AG04450 (cell line): ENCODE data around the gene NCOA7. TPM values are rescaled to one million over a fixed set of nuclear protein-coding genes. Genes with fewer than 3 reads are reported as not detected.

Experiments used
- CTCF ChIA-PET: fragments of 300-600, 350-600 bp; formaldehyde crosslinking; extraction: SDS; loops from one replicate; lab custom pipeline; 2022; ENCODE audit warnings: antibody characterized with exemption, inconsistent platforms; lab: Charles Lee
- POLR2A ChIA-PET: fragments of 350-600 bp; formaldehyde crosslinking; extraction: SDS; loops from one replicate; lab custom pipeline; 2021; ENCODE audit warnings: antibody characterized with exemption, inconsistent platforms; lab: Yijun Ruan, JAX
- DNase-seq: peaks from one replicate; pipeline ENCODE4 v3.0.0-alpha.2; 2011; ENCODE audit warnings: low read depth, low spot score
- H3K27ac ChIP-seq: one replicate; pipeline ENCODE4 v1.5.1; 2012; ENCODE audit warnings: low read depth, low read length, control low read depth
- H3K27me3 ChIP-seq: one replicate; pipeline ENCODE4 v1.6.0; 2012; ENCODE audit warnings: low read length; ENCODE audit not compliant: control insufficient read depth, insufficient read depth
- H3K4me3 ChIP-seq: 2 replicates; pipeline ENCODE4 v1.5.1; 2011; ENCODE audit warnings: mild to moderate bottlenecking, low read depth, low read length, control low read depth
- H3K9me3 ChIP-seq: 2 replicates; pipeline ENCODE4 v1.5.1; 2012; ENCODE audit warnings: low read length; ENCODE audit not compliant: control insufficient read depth, insufficient read depth
- CTCF ChIP-seq: IDR thresholded peaks from 2 replicates; pipeline ENCODE4 v1.5.1; 2011; ENCODE audit warnings: low read depth, low read length, control low read depth, inconsistent platforms
- polyA plus RNA-seq: library from polyadenylated mRNA; depleted of rRNA; stranded (reverse); fragments of >200 nt; gene quantifications from 2 replicates; pipeline ENCODE4 v1.2.3, GENCODE V29; 2011

NCOA7 gene
- polyA plus RNA-seq, 1 experiment = 21.5 TPM

DNA sequence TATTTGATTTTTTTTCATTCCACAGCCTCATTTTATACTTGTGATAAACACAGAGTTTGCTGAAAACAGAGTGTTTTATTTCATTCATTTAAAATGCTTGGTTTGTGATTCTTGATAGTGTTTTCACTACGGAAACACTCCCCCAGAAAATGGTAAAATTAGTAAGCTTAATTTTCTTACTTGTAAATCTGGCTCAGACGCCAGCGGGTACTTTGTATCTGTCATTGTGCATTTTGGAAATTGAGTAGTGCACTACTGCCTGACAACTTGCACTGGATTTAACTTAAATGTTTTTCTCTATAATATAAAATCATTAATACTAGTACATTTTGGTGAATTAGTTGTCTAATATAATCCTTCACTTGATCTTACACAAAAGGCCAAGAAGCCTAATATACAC is 128.9 kb downstream of the NCOA7 start:
- Histone ChIP-seq H3K9me3 (no peaks in the 10 kb centered on the region), H3K27me3 (no peaks in the 10 kb centered on the region), H3K27ac (no peak overlapping the region), H3K4me3 (peak overlapping the region; percentile 8; the same call in 1 of the 2 replicates)
- ChIA-PET CTCF (interaction anchor here (1.0 to 3.5 kb wide), 2 partner anchors 13 to 37 kb away, joined by 3 to 12 read pairs; partner anchors contain the start of gene HINT3), POLR2A (no interaction called here)
- DNase-seq = no peak
- no peak for TF ChIP-seq CTCF

DNA sequence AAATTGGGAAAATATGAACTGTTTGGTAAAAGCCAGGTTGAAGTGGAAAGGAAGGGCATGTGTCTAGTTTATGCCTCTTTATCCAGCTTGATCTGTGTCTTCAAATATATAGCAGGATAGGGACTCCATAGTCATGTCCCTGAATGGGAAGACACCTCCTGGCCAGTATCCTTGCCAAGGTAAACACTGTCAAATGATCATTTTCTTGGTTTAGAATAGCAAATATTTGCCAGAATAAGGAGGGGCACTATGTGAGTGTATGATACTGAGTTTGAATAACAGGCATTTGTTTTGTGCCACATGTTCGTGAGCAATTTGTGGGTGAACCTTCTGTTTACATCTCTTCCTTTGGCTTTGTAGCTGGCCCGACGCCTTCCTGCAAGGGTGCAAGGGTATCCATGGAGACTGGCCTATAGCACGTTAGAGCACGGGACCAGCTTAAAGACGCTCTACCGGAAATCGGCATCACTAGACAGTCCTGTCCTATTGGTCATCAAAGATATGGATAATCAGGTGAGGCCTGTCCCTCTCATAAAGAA is 131.6 kb downstream of the NCOA7 start:
- no peaks in the 10 kb centered on the region for H3K27me3 ChIP-seq
- CTCF ChIA-PET = interaction anchor here (0.8 to 2.9 kb wide), 4 partner anchors 16 to 52 kb away, joined by 3 to 8 read pairs (median 5); partner anchors contain the start of gene HINT3
- no peak for TF ChIP-seq CTCF
- POLR2A ChIA-PET = no interaction called here
- DNase-seq = no peak
- no peak overlapping the region for H3K27ac ChIP-seq
- H3K4me3 ChIP-seq = no peak overlapping the region
- H3K9me3 ChIP-seq = no peaks in the 10 kb centered on the region

DNA sequence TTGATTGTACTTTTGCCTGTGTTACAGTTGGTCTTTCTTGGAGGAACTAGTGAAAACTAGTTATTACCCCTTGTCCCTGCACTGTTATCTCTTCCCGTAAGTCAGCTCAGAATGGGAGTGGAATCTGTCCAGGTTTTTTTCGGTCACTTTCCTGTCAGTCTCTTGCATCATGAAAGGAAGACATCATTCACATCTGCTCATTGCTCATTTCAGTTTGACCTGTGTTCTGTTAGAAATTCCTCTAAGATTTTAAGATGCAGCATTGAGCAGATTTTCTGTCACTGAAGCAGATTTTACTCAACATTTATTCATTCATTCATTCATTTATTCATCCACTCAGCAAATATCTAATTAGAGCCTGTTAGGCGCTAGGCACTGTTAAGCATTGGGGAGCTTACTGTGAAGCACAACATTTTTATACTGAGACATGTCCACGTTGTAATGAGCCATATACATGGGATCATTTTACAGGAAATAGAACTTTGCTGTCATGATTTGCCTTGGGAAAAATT is 132.7 kb downstream of the NCOA7 start:
- H3K9me3 ChIP-seq = no peaks in the 10 kb centered on the region
- H3K27ac ChIP-seq = no peak overlapping the region
- no peak for TF ChIP-seq CTCF
- CTCF ChIA-PET = interaction anchor here (0.9 to 2.9 kb wide), 4 partner anchors 17 to 140 kb away, joined by 3 to 8 read pairs (median 4); no protein-coding TSS in a partner anchor
- no peak for DNase-seq
- no peak overlapping the region for H3K4me3 ChIP-seq
- H3K27me3 ChIP-seq = no peaks in the 10 kb centered on the region
- POLR2A ChIA-PET = interaction anchor here (0.7 kb wide), 1 partner anchor 33 kb away, joined by 3 read pairs; the partner anchor contains the start of gene HINT3

GRCh38 chr6:125924169-125924568 is 133.4 kb downstream of the NCOA7 start:
- no peak overlapping the region for H3K27ac ChIP-seq
- H3K9me3 ChIP-seq = no peaks in the 10 kb centered on the region
- no peak overlapping the region for H3K4me3 ChIP-seq
- TF ChIP-seq CTCF = no peak
- H3K27me3 ChIP-seq = no peaks in the 10 kb centered on the region
- no peak for DNase-seq
- POLR2A ChIA-PET = interaction anchor here (0.7 kb wide), 1 partner anchor 32 kb away, joined by 3 read pairs; the partner anchor contains the start of gene HINT3
- CTCF ChIA-PET = interaction anchor here (0.9 to 2.1 kb wide), 4 partner anchors 10 to 141 kb away, joined by 3 to 5 read pairs (median 3); no protein-coding TSS in a partner anchor

DNA sequence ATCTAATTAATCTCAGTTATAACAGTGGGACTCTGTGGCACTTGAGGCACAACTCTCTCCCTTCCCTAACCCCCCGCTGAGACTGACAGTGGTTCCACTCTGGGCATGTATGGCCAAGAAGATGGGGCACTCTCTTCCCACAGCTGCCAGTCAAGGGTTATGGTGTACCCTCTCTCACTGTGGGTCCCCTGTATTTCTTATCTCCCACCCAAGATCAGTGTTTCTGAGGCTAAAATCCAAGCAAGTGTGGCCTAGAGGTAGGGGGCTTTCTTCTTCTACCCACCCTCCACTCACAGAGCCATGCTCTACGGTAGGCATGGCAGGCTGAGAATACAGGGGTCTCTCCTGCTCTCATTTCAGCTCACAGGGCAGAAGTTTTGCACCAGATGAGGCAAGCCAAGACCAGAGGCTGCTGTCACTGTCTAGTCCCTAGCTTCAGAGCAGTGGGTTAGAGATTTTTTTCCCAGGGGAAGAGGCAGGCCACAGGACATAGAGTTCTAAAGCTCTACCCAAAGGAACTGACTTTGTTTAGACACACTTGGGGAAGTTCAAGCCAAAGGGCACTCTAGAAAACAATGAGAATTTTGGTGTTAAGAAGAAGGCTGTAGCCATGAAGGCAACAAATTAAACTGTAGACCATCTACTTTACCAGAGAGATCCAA is 134.1 kb downstream of the NCOA7 start:
- H3K4me3 ChIP-seq = no peak overlapping the region
- POLR2A ChIA-PET = no interaction called here
- H3K9me3 ChIP-seq = no peaks in the 10 kb centered on the region
- no peak for TF ChIP-seq CTCF
- no peak overlapping the region for H3K27ac ChIP-seq
- H3K27me3 ChIP-seq = no peaks in the 10 kb centered on the region
- no peak for DNase-seq
- CTCF ChIA-PET = interaction anchor here (1.3 to 2.1 kb wide), 3 partner anchors 10 to 142 kb away, joined by 3 to 5 read pairs (median 3); no protein-coding TSS in a partner anchor
